ENCODE data around the gene CTTNBP2. TPM values are rescaled to one million over a fixed set of nuclear protein-coding genes. Genes with fewer than 3 reads are reported as not detected.

CTTNBP2 gene
- total RNA-seq, 1 donor from 2014 or later: 3.0 TPM

DNA sequence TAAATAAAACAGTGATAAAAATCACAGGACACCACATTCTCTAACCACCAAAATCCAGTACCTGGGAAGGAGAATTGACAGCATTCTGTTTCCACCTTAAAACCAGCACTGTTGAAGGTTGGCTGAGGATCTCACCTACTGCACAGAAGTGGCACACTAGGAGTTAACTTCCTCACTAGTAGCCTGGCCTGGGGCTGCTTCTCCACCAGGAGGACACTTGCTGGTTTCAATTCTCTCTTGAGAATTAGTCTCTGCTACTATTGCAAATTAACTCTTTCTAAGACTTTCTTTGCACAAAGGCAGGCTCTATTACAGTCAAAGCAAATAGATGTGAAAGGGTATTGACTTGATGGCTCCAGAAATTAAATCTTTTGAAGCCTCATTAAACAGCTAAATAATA is 2.3 kb upstream of the CTTNBP2 start:
- H3K36me3 ChIP-seq: no peaks in the 10 kb centered on the region
- no peak for DNase-seq (ENCODE audit: low spot score in 2 of 2)
- intact Hi-C loops (cut with DNase I): no loop called here
- peaks cover 0 to 3% of the 10 kb centered on the region in 2 donors for H3K4me1 ChIP-seq
- H3K9me3 ChIP-seq: no peaks in the 10 kb centered on the region
- H3K27me3 ChIP-seq: no peaks in the 10 kb centered on the region
- no peak overlapping the region for H3K27ac ChIP-seq
- TF ChIP-seq, protein P1, sequence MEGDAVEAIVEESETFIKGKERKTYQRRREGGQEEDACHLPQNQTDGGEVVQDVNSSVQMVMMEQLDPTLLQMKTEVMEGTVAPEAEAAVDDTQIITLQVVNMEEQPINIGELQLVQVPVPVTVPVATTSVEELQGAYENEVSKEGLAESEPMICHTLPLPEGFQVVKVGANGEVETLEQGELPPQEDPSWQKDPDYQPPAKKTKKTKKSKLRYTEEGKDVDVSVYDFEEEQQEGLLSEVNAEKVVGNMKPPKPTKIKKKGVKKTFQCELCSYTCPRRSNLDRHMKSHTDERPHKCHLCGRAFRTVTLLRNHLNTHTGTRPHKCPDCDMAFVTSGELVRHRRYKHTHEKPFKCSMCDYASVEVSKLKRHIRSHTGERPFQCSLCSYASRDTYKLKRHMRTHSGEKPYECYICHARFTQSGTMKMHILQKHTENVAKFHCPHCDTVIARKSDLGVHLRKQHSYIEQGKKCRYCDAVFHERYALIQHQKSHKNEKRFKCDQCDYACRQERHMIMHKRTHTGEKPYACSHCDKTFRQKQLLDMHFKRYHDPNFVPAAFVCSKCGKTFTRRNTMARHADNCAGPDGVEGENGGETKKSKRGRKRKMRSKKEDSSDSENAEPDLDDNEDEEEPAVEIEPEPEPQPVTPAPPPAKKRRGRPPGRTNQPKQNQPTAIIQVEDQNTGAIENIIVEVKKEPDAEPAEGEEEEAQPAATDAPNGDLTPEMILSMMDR (IDR thresholded peaks at IDR 0.05): no peak
- no peak overlapping the region for H3K4me3 ChIP-seq

DNA sequence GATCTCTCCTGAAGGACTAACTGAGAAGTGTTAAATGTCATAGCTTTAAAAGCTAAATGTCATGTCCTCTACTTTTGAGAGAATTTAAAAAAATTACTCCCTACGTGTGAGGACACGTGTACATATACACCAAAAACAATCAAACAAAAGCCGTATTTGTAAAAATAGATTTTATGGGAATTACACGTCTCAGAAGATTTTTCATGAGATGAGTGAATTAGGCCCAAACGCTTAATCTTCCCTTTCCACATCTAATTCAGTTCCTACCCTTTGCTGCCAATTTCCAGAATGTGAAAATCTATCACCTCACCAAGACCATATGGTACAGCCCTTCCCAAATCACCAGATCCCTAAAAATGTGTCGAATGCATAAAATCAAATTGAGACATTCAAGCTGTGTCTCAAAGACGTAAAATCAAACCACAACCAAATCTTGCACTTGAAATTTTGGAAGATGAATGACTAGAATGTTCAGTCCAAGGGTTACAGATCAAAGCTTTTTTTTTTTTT is 1.0 kb upstream of the CTTNBP2 start:
- TF ChIP-seq, protein P1 (IDR thresholded peaks at IDR 0.05): no peak
- no peak for DNase-seq (ENCODE audit: low spot score in 2 of 2)
- intact Hi-C loops (cut with DNase I): loop anchor here (5.0 kb wide), 2 partner anchors 122 to 308 kb away; partner anchors contain the start of gene LSM8
- no peaks in the 10 kb centered on the region for H3K27me3 ChIP-seq
- peaks cover 0 to 3% of the 10 kb centered on the region in 2 donors for H3K4me1 ChIP-seq
- peak overlapping the region in 1 of 2 donors; percentile 91 for H3K4me3 ChIP-seq
- H3K9me3 ChIP-seq: no peaks in the 10 kb centered on the region
- no peaks in the 10 kb centered on the region for H3K36me3 ChIP-seq
- H3K27ac ChIP-seq: no peak overlapping the region

- Histone ChIP-seq H3K27me3 (no peaks in the 10 kb centered on the region), H3K9me3 (no peaks in the 10 kb centered on the region), H3K4me3 (peak overlapping the region; percentile 82 to 91), H3K36me3 (no peaks in the 10 kb centered on the region), H3K4me1 (peaks cover 0 to 3% of the 10 kb centered on the region in 2 donors), H3K27ac (peak overlapping the region; percentile 10 to 14)
- TF ChIP-seq, protein P1 (IDR thresholded peaks at IDR 0.05): no peak
- intact Hi-C loops (cut with DNase I): loop anchor here (5.0 kb wide), 2 partner anchors 120 to 310 kb away; partner anchors contain the start of gene LSM8
- DNase-seq (ENCODE audit: low spot score in 2 of 2): peak in 1 of 2 donors; percentile 63
Observed at GRCh38 chr7:117872561-117873309, 506 bp downstream of the CTTNBP2 start.

- Histone ChIP-seq H3K27me3 (no peaks in the 10 kb centered on the region), H3K4me1 (peaks cover 0 to 3% of the 10 kb centered on the region in 2 donors), H3K4me3 (peak overlapping the region; percentile 82 to 91), H3K36me3 (no peaks in the 10 kb centered on the region), H3K27ac (no peak overlapping the region), H3K9me3 (no peaks in the 10 kb centered on the region)
- intact Hi-C loops (cut with DNase I): loop anchor here (5.0 kb wide), 2 partner anchors 120 to 310 kb away; partner anchors contain the start of gene LSM8
- DNase-seq (ENCODE audit: low spot score in 2 of 2): peak in 1 of 2 donors; percentile 64
- TF ChIP-seq, protein P1 (IDR thresholded peaks at IDR 0.05): no peak
Observed at GRCh38 chr7:117871778-117872538, 1.3 kb downstream of the CTTNBP2 start.

- intact Hi-C loops (cut with DNase I): loop anchor here (5.0 kb wide), 2 partner anchors 119 to 311 kb away; partner anchors contain the start of gene LSM8
- no peak overlapping the region for H3K27ac ChIP-seq
Observed at GRCh38 chr7:117871401-117871777, 1.9 kb downstream of the CTTNBP2 start.

More at GRCh38 chr7:117871401-117871777, 1.9 kb downstream of the CTTNBP2 start:
- H3K4me3 ChIP-seq: peak overlapping the region in 1 of 2 donors; percentile 91
- DNase-seq (ENCODE audit: low spot score in 2 of 2): no peak
- TF ChIP-seq, protein P1 (IDR thresholded peaks at IDR 0.05): no peak
- no peaks in the 10 kb centered on the region for H3K36me3 ChIP-seq
- peaks cover 0 to 3% of the 10 kb centered on the region in 2 donors for H3K4me1 ChIP-seq
- H3K27me3 ChIP-seq: no peaks in the 10 kb centered on the region
- H3K9me3 ChIP-seq: no peaks in the 10 kb centered on the region
